K562 (cell line): ENCODE results near the gene PRR15L. TPM values are rescaled to one million over a fixed set of nuclear protein-coding genes. Genes with fewer than 3 reads are reported as not detected.

Experiments
- BCOR ChIP-seq: fragments of 450-650 bp; IDR thresholded peaks from 2 replicates; pipeline ENCODE4 v1.6.1; 2016
- CREM ChIP-seq: IDR thresholded peaks from 2 replicates; pipeline ENCODE4 v1.6.1; 2014; ENCODE audit warnings: antibody characterized with exemption, low read depth
- EP400 ChIP-seq: fragments of 450-650 bp; IDR thresholded peaks from 2 replicates; pipeline ENCODE4 v1.6.1; 2017; ENCODE audit warnings: antibody characterized with exemption, mild to moderate bottlenecking, moderate library complexity
- GABPB2 ChIP-seq: fragments of 250-450 bp; sonication (Bioruptor Pico); conservative IDR thresholded peaks from 2 replicates; pipeline ENCODE4 v1.5.1; 2021; ENCODE audit warnings: mild to moderate bottlenecking
- HCFC1 ChIP-seq: IDR thresholded peaks from 2 replicates; pipeline ENCODE4 v1.6.1; 2012; ENCODE audit warnings: low read depth, low read length, improper control_type of control experiment
- HNRNPH1 ChIP-seq: fragments of 200-400 bp; formaldehyde crosslinking; optimal IDR thresholded peaks from 2 replicates; pipeline ENCODE3; 2017; ENCODE audit warnings: low read depth, mild to moderate bottlenecking, low read length, moderate library complexity
- L3MBTL2 ChIP-seq: fragments of 450-650 bp; IDR thresholded peaks from 2 replicates; pipeline ENCODE4 v1.6.1; 2016; ENCODE audit warnings: mild to moderate bottlenecking, moderate library complexity
- MCM5 ChIP-seq: fragments of 450-650 bp; IDR thresholded peaks from 2 replicates; pipeline ENCODE4 v1.6.1; 2016; ENCODE audit warnings: low read depth
- PCBP2 ChIP-seq: fragments of 200-400 bp; formaldehyde crosslinking; IDR thresholded peaks from 2 replicates; pipeline ENCODE4 v1.6.1; 2018; ENCODE audit warnings: low read length, low read depth, mild to moderate bottlenecking, moderate library complexity; ENCODE audit not compliant: poor library complexity, severe bottlenecking
- PHB2 ChIP-seq: fragments of 450-650 bp; IDR thresholded peaks from 2 replicates; pipeline ENCODE4 v1.6.1; 2017; ENCODE audit warnings: low read depth
- PTTG1 ChIP-seq: fragments of 450-650 bp; IDR thresholded peaks from 2 replicates; pipeline ENCODE4 v1.6.1; 2016; ENCODE audit warnings: low read depth, mild to moderate bottlenecking, missing genetic modification characterization, missing compliant biosample characterization
- RBM15 ChIP-seq: fragments of 200-400 bp; formaldehyde crosslinking; IDR thresholded peaks from 2 replicates; pipeline ENCODE4 v1.6.1; 2018; ENCODE audit warnings: mild to moderate bottlenecking, low read length, moderate library complexity; ENCODE audit not compliant: insufficient read depth
- RBM39 ChIP-seq: fragments of 200-400 bp; formaldehyde crosslinking; optimal IDR thresholded peaks from 2 replicates; pipeline ENCODE3; 2018; ENCODE audit warnings: low read depth, low read length
- RCOR1 ChIP-seq, 2 experiments: IDR thresholded peaks; 2 replicates each; pipeline ENCODE4 v1.6.1; 2012; ENCODE audit warnings: low read depth in 2 of 2, low read length in 2 of 2, borderline replicate concordance in 1 of 2, improper control_type of control experiment in 1 of 2
- SAFB ChIP-seq: fragments of 200-400 bp; formaldehyde crosslinking; IDR thresholded peaks from 2 replicates; pipeline ENCODE4 v1.6.1; 2017; ENCODE audit warnings: low read depth, low read length, borderline replicate concordance
- SOX6 ChIP-seq: fragments of 450-650 bp; IDR thresholded peaks from 2 replicates; pipeline ENCODE4 v1.6.1; 2014; ENCODE audit warnings: mild to moderate bottlenecking
- SP1 ChIP-seq: sonication (generic); formaldehyde crosslinking; IDR thresholded peaks from 2 replicates; pipeline ENCODE4 v1.8.1; 2022; ENCODE audit warnings: mild to moderate bottlenecking, missing genetic modification reagents
- STAG1 ChIP-seq: sonication (generic); formaldehyde crosslinking; IDR thresholded peaks from 2 replicates; pipeline ENCODE4 v1.5.0; 2020; ENCODE audit warnings: missing genetic modification reagents, borderline replicate concordance
- TFAM ChIP-seq: fragments of 250-450 bp; sonication (Bioruptor Pico); conservative IDR thresholded peaks from 2 replicates; pipeline ENCODE4 v1.5.0; 2021; ENCODE audit warnings: mild to moderate bottlenecking, moderate library complexity
- ZNF146 ChIP-seq: IDR thresholded peaks from one replicate; pipeline ENCODE4 v1.6.1; 2018; ENCODE audit warnings: missing compliant biosample characterization; ENCODE audit not compliant: unreplicated experiment
- ZNF445 ChIP-seq: fragments of 250-450 bp; sonication (Bioruptor Pico); IDR thresholded peaks from 2 replicates; pipeline ENCODE4 v1.4.0; 2020; ENCODE audit warnings: low read depth, mild to moderate bottlenecking, moderate library complexity
- ZNF696 ChIP-seq: fragments of 250-450 bp; sonication (Bioruptor Pico); conservative IDR thresholded peaks from 2 replicates; pipeline ENCODE4 v1.4.0; 2020; ENCODE audit warnings: mild to moderate bottlenecking, moderate library complexity
- ZNF764 ChIP-seq: fragments of 250-450 bp; sonication (Bioruptor Pico); IDR thresholded peaks from 2 replicates; pipeline ENCODE4 v1.4.0; 2020; ENCODE audit warnings: low read depth, mild to moderate bottlenecking, moderate library complexity
- polyA plus RNA-seq, 8 experiments: library from polyadenylated mRNA; depleted of rRNA in 4 of 8; stranded (reverse) in 5 of 8; unstranded in 3 of 8; fragments of >200 nt; fragmentation: Nextera tagmentation in 2 of 8; fragmentation: Illumina TruSeq in 1 of 8; extraction: Ambion mirVana in 2 of 8; extraction: Trizol in 1 of 8; gene quantifications; 2 replicates each; pipeline versions ENCODE4 v1.2.1 to v1.2.3, GENCODE V29; 2011 to 2014; ENCODE audit warnings: inconsistent platforms in 1 of 8, missing spikeins in 1 of 8
- total RNA-seq, 7 experiments: library from RNA; depleted of rRNA in 6 of 7; stranded (reverse); fragments of >200 nt in 6 of 7; fragmentation: Illumina TruSeq in 2 of 7; extraction: Trizol in 2 of 7; gene quantifications; 2 replicates each; pipeline versions ENCODE4 v1.2.1 to v1.2.3, GENCODE V29; 2011 to 2021; ENCODE audit warnings: low replicate concordance in 1 of 7
- TF ChIP-seq, protein P1 (sequence below): fragments of 250-450 bp; sonication (Bioruptor Pico); IDR thresholded peaks from 2 replicates; pipeline ENCODE4 v1.8.0; 2022; ENCODE audit warnings: inconsistent platforms, mild to moderate bottlenecking, moderate library complexity, borderline replicate concordance
- TF ChIP-seq, protein P2 (sequence below): conservative IDR thresholded peaks from 2 replicates; pipeline ENCODE4 v1.6.1; 2011; ENCODE audit warnings: low read depth, mild to moderate bottlenecking, low read length; ENCODE audit not compliant: control insufficient read depth
- TF ChIP-seq, protein P3 (sequence below): IDR thresholded peaks from 2 replicates; pipeline ENCODE4 v1.6.1; 2011; ENCODE audit not compliant: insufficient read length; ENCODE audit errors: extremely low read depth

Gene PRR15L
- total and polyA plus RNA-seq, 9 of the 15 experiments (the other 6 are each of a cell fraction or from before 2014, with no cell fraction given): 0.03 TPM; not detected in 8

DNA sequence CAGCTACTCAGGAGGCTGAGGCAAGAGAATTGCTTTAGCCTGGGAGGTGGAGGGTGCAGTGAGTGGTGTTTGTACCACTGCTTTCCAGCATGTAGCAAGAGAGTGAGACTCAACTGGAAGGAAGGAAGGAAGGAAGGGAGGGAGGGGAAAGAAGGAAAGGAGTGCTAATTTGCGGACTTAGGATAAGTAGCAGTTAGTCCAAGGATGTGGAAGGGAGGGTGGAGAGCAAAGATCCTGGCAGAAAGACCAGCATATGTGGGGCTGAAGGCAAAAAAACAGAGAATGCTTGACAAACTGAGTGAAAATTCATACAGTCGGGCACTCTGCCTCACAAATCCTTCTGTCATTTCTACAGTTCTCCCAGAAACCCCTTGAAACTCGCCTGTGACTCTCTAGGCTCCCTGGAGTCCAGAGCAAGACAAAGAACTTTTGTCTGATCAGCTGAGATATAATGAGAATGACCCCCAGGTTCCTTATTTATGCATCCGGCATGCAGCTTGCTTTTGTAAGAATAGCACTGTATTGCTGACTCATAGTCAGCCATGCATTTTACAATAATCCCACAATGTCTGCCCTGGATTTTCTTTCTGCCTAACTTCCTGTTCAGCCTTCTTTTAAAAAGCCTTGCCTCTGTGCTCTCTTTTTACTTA lies 44.7 kb upstream of the PRR15L start (continued):
- TF ChIP-seq RBM15 (no peak), RCOR1 (IDR thresholded peaks at IDR 0.05; ENCODE audit: borderline replicate concordance in 1 of 2, low read depth in 2 of 2, low read length in 2 of 2) (peak in 1 of 2 experiments; percentile 6; a peak in 1 of 4 replicates), HCFC1 (no peak), GABPB2 (CRISPR knock-in tag) (no peak), PTTG1 (tag) (0 out of 2 replicates have a peak, but pooled peaks have one; percentile 23), RBM39 (no peak), L3MBTL2 (peak; percentile 49), MCM5 (no peak), SOX6 (peak; percentile 93), CREM (no peak), TFAM (CRISPR knock-in tag) (no peak), ZNF764 (CRISPR knock-in tag) (no peak), ZNF445 (CRISPR knock-in tag) (no peak), PHB2 (0 out of 2 replicates have a peak, but pooled peaks have one; percentile 19), SP1 (CRISPR knock-in tag) (no peak), STAG1 (CRISPR knock-in tag) (no peak), SAFB (no peak), ZNF696 (CRISPR knock-in tag) (no peak), EP400 (peak; percentile 31; the same call in 1 of the 2 replicates), BCOR (no peak), PCBP2 (no peak), HNRNPH1 (no peak), ZNF146 (CRISPR knock-in tag) (no peak)
- TF ChIP-seq, protein P1, sequence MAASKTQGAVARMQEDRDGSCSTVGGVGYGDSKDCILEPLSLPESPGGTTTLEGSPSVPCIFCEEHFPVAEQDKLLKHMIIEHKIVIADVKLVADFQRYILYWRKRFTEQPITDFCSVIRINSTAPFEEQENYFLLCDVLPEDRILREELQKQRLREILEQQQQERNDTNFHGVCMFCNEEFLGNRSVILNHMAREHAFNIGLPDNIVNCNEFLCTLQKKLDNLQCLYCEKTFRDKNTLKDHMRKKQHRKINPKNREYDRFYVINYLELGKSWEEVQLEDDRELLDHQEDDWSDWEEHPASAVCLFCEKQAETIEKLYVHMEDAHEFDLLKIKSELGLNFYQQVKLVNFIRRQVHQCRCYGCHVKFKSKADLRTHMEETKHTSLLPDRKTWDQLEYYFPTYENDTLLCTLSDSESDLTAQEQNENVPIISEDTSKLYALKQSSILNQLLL: no peak
- TF ChIP-seq, protein P2, sequence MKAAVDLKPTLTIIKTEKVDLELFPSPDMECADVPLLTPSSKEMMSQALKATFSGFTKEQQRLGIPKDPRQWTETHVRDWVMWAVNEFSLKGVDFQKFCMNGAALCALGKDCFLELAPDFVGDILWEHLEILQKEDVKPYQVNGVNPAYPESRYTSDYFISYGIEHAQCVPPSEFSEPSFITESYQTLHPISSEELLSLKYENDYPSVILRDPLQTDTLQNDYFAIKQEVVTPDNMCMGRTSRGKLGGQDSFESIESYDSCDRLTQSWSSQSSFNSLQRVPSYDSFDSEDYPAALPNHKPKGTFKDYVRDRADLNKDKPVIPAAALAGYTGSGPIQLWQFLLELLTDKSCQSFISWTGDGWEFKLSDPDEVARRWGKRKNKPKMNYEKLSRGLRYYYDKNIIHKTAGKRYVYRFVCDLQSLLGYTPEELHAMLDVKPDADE: no peak
- TF ChIP-seq, protein P3, sequence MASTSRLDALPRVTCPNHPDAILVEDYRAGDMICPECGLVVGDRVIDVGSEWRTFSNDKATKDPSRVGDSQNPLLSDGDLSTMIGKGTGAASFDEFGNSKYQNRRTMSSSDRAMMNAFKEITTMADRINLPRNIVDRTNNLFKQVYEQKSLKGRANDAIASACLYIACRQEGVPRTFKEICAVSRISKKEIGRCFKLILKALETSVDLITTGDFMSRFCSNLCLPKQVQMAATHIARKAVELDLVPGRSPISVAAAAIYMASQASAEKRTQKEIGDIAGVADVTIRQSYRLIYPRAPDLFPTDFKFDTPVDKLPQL: no peak
